Calu3 (cell line): ENCODE measurements around the gene EIF2B4. TPM values are rescaled to one million over a fixed set of nuclear protein-coding genes. Genes with fewer than 3 reads are reported as not detected.

Experiments
- Bru-seq: library from RNA; stranded (reverse); fragments of 400-500 nt; gene quantifications from one replicate; lab custom pipeline; 2021; lab: Mats Ljungman, UMichigan
- BruChase-seq, 2 experiments: library from RNA; stranded (reverse); fragments of 400-500 nt; gene quantifications; one replicate each; lab custom pipeline; 2021; lab: Mats Ljungman, UMichigan
- BruUV-seq: library from RNA; stranded (reverse); fragments of 400-500 nt; replicated peaks from 2 replicates; lab custom pipeline; 2021; lab: Mats Ljungman, UMichigan
- CTCF ChIA-PET: fragments of 300-600 bp; sonication (Branson Sonifier 250); formaldehyde crosslinking; loops from one replicate; lab custom pipeline; 2022; ENCODE audit warnings: antibody characterized with exemption; lab: Charles Lee
- DNase-seq: peaks from one replicate; pipeline ENCODE4 v3.0.0; 2022
- H3K27ac Mint-ChIP-seq: one replicate; pipeline ENCODE4 v1.8.0; 2022; ENCODE audit warnings: mixed read lengths; ENCODE audit not compliant: unreplicated experiment
- H3K27me3 Mint-ChIP-seq: one replicate; pipeline ENCODE4 v1.8.0; 2022; ENCODE audit warnings: mixed read lengths; ENCODE audit not compliant: unreplicated experiment
- H3K36me3 Mint-ChIP-seq: one replicate; pipeline ENCODE4 v1.8.0; 2022; ENCODE audit warnings: mild to moderate bottlenecking, moderate library complexity, mixed read lengths; ENCODE audit not compliant: insufficient read depth, unreplicated experiment
- H3K4me1 Mint-ChIP-seq: one replicate; pipeline ENCODE4 v1.8.0; 2022; ENCODE audit warnings: mild to moderate bottlenecking, low read depth, mixed read lengths; ENCODE audit not compliant: unreplicated experiment
- H3K4me3 Mint-ChIP-seq: one replicate; pipeline ENCODE4 v1.8.0; 2022; ENCODE audit warnings: mild to moderate bottlenecking, low read depth, moderate library complexity, mixed read lengths; ENCODE audit not compliant: unreplicated experiment
- H3K9me3 Mint-ChIP-seq: one replicate; pipeline ENCODE4 v1.8.0; 2022; ENCODE audit warnings: low read depth, mixed read lengths; ENCODE audit not compliant: unreplicated experiment
- CTCF ChIP-seq: fragments of 200-600 bp; IDR thresholded peaks from one replicate; pipeline ENCODE4 v1.8.0; 2022; ENCODE audit warnings: antibody characterized with exemption; ENCODE audit not compliant: unreplicated experiment
- intact Hi-C: fragments of 100-400 bp; cut with micrococcal nuclease; formaldehyde crosslinking; loops from one replicate; pipeline ENCODE4 v1.10.0; 2022; ENCODE audit not compliant: unreplicated experiment
- long read RNA-seq: library from polyadenylated mRNA; stranded (forward); transcript quantifications from one replicate; pipeline ENCODE4 v2.0.0, GENCODE V29; 2022
- total RNA-seq: library from RNA; stranded (reverse); gene quantifications from 2 replicates; pipeline ENCODE4 v1.2.3, GENCODE V29; 2022

Gene EIF2B4
- total RNA-seq: 42.0 and 43.7 TPM in 2 replicates
- percentile 66 among the genes with signal in this experiment for Bru-seq, nascent RNA
- percentile 81 among the genes with signal in this experiment for BruChase-seq, experiment 1, labeled RNA remaining after a 6-hour chase
- percentile 76 among the genes with signal in this experiment for BruChase-seq, experiment 2, labeled RNA remaining after a 2-hour chase
- long read RNA-seq, transcript EIF2B4-205 (13 exons, 1,608 nt): minor isoform, 18 of 93 reads
- long read RNA-seq, transcript EIF2B4-201 (13 exons, 1,792 nt): major isoform, 46 of 93 reads
- long read RNA-seq, partial matches to known transcripts: 1 of 93 reads
- long read RNA-seq, other reads (novel, unspliced or antisense): 24 of 93 reads

- DNase-seq: peak; percentile 99
- Mint-ChIP-seq H3K36me3 (peaks cover 63% of the 10 kb centered on the region), H3K4me1 (peaks cover 17% of the 10 kb centered on the region), H3K27me3 (no peaks in the 10 kb centered on the region), H3K4me3 (peak within 1 kb of the TSS; percentile 83), H3K27ac (peak within 1 kb of the TSS; percentile 87), H3K9me3 (no peaks in the 10 kb centered on the region)
- peak; percentile 55 for TF ChIP-seq CTCF
- no TSS peak for BruUV-seq
- intact Hi-C loops: loop anchor here (1.0 kb wide), 1 partner anchor 49 kb away; no protein-coding TSS in a partner anchor
- CTCF ChIA-PET: interaction anchor here (0.6 to 1.1 kb wide), 2 partner anchors 10 to 824 kb away, joined by 4 read pairs; no protein-coding TSS in a partner anchor
These were observed at the start of gene EIF2B4, which contains the start of gene SNX17 for GRCh38 chr2:27370026-27370815. EIF2B4 (minus strand) TSS chr2:27370338; CDS start chr2:27370314, 24 bp downstream. SNX17 (plus strand) TSS chr2:27370616; CDS start chr2:27370744, 128 bp downstream.

DNA sequence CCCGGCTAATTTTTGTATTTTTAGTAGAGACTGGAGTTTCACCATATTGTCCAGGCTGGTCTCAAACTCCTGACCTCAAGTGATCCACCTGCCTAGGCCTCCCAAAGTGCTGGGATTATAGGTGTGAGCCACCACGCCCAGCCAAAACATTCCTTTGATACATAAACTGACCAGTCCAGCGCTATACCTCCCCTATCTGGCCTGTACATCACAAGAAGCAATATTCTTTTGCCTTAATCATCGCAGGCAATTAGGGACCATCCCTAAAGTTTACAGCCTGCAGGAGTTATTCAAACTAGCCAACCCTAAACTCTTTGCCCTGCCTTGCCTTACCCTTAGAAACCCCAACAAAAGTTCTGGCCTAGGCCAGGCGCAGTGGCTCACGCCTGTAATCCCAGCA lies 46.0 kb upstream of the EIF2B4 start:
- CTCF ChIA-PET: interaction anchor here (0.7 kb wide), 1 partner anchor 74 kb away, joined by 3 read pairs; no protein-coding TSS in a partner anchor
- H3K9me3 Mint-ChIP-seq: peaks cover 3% of the 10 kb centered on the region
- no TSS peak for BruUV-seq
- intact Hi-C loops: no loop called here
- no peak for TF ChIP-seq CTCF
- no peak overlapping the region for H3K27ac Mint-ChIP-seq
- H3K27me3 Mint-ChIP-seq: no peaks in the 10 kb centered on the region
- H3K4me1 Mint-ChIP-seq: peaks cover 6% of the 10 kb centered on the region
- no peak for DNase-seq
- no peak overlapping the region for H3K4me3 Mint-ChIP-seq
- no peaks in the 10 kb centered on the region for H3K36me3 Mint-ChIP-seq

- Mint-ChIP-seq H3K27ac (no peak overlapping the region), H3K9me3 (peaks cover 6% of the 10 kb centered on the region), H3K4me1 (peaks cover 14% of the 10 kb centered on the region), H3K36me3 (peaks cover 24% of the 10 kb centered on the region), H3K4me3 (no peak overlapping the region), H3K27me3 (no peaks in the 10 kb centered on the region)
- intact Hi-C loops: no loop called here
- DNase-seq: no peak
- no TSS peak for BruUV-seq
- CTCF ChIA-PET: interaction anchor here (0.6 kb wide), 1 partner anchor 95 kb away, joined by 6 read pairs; no protein-coding TSS in a partner anchor
- TF ChIP-seq CTCF: no peak
These were observed 42.4 kb upstream of the EIF2B4 start for GRCh38 chr2:27412419-27413152.
